Hepatocyte (in vitro differentiated cells): ENCODE results near the gene PAPPA2.
A peak's percentile ranks its signal among the peaks of the same experiment; 100 is the strongest.

Experiments
- CTCF ChIP-seq: fragments of 200-600 bp; sonication (generic); IDR thresholded peaks from 2 replicates; pipeline ENCODE4 v1.5.1; 2016; ENCODE audit warnings: antibody characterized with exemption, mild to moderate bottlenecking; ENCODE audit not compliant: poor library complexity
- EZH2 ChIP-seq: fragments of 200-600 bp; sonication (generic); IDR thresholded peaks from 2 replicates; pipeline ENCODE4 v1.6.1; 2016; ENCODE audit warnings: antibody characterized with exemption, mild to moderate bottlenecking, borderline replicate concordance
- EZH2phosphoT487 ChIP-seq: fragments of 200-600 bp; sonication (generic); IDR thresholded peaks from one replicate; pipeline ENCODE4 v1.6.1; 2018; ENCODE audit warnings: antibody characterized with exemption, mild to moderate bottlenecking, low read depth, moderate library complexity; ENCODE audit not compliant: unreplicated experiment, severe bottlenecking

GRCh38 chr1:176843352-176844297, 380.6 kb downstream of the PAPPA2 start:
- TF ChIP-seq EZH2, result no peak
- TF ChIP-seq EZH2phosphoT487, result no peak
- TF ChIP-seq CTCF, result peak; percentile 61
